Stimulated activated CD4-positive, alpha-beta T cell treated with anti-CD3 and anti-CD28 coated beads, Interleukin-12 subunit alpha, Interleukin-12 subunit beta, amount 100 ng/mL, for 24 hours (primary cell): ENCODE data around the gene LRRC8E.
"Not testable (repeated sequence)": the region's sequence is repeated elsewhere in the genome, so short reads cannot be mapped to it uniquely, and the experiment has no call there.

Experiments
- DNase-seq, 2 experiments: peaks; one replicate each; pipeline ENCODE4 v3.0.0-alpha.2; 2020; ENCODE audit warnings: low read depth in 2 of 2

The LRRC8E gene

GRCh38 chr19:7855426-7856108 lies 32.7 kb upstream of the LRRC8E start:
- no peak for DNase-seq

GRCh38 chr19:7856109-7856591 lies 32.2 kb upstream of the LRRC8E start:
- no peak for DNase-seq

- no peak for DNase-seq
These were observed 31.3 kb upstream of the LRRC8E start for GRCh38 chr19:7856679-7857663.

- no peak for DNase-seq
These were observed 30.6 kb upstream of the LRRC8E start for GRCh38 chr19:7857727-7858108.

GRCh38 chr19:7858109-7858770 lies 30.1 kb upstream of the LRRC8E start:
- DNase-seq, result no peak

- DNase-seq, result not testable (repeated sequence)
These were observed 29.2 kb upstream of the LRRC8E start for GRCh38 chr19:7859087-7859486.

- DNase-seq, result no peak
These were observed 28.2 kb upstream of the LRRC8E start for GRCh38 chr19:7859831-7860713.

- DNase-seq, result no peak
These were observed 27.3 kb upstream of the LRRC8E start for GRCh38 chr19:7860714-7861618.

- DNase-seq, result no peak
These were observed 26.5 kb upstream of the LRRC8E start for GRCh38 chr19:7861619-7862412.

- DNase-seq, result peak; percentile 43 to 70
These were observed 25.8 kb upstream of the LRRC8E start for GRCh38 chr19:7862413-7862951.

- no peak for DNase-seq
These were observed 24.9 kb upstream of the LRRC8E start for GRCh38 chr19:7863157-7863970.

- no peak for DNase-seq
These were observed 24.2 kb upstream of the LRRC8E start for GRCh38 chr19:7863971-7864689.

- no peak for DNase-seq
These were observed 23.6 kb upstream of the LRRC8E start for GRCh38 chr19:7864690-7865074.

GRCh38 chr19:7865262-7865911 lies 22.9 kb upstream of the LRRC8E start:
- DNase-seq, result no peak

- no peak for DNase-seq
These were observed 21.8 kb upstream of the LRRC8E start for GRCh38 chr19:7866399-7867091.

- no peak for DNase-seq
These were observed 21.0 kb upstream of the LRRC8E start for GRCh38 chr19:7867092-7867844.
